ENCODE data around the gene NOS1.

The NOS1 gene

DNA sequence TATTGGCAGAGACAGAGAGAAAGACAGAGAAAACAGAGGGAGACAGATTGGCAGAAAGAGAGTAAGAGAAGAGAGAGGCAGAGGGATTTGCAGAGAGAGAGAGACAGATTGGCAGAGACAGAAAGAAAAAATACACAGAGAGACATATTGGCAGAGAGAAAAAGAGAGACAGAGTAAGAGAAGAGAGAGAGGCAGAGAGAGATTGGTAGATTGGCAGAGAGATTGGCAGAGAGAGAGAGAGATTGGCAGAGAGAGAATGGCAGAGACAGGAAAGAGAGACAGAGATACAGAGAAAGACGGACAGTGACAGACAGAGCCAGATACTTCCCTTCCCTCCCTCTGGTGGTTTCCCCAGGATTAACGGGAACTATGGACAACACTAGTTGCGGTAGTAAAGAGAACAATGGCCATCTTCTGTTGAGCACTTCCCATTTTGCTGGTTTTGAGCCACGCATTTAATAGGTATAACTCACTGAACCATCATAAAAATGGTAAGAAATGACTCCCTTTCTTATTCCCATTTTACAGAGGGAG is 2.6 kb upstream of the NOS1 start:
- no peak for DNase-seq (ENCODE audit: low spot score)

DNA sequence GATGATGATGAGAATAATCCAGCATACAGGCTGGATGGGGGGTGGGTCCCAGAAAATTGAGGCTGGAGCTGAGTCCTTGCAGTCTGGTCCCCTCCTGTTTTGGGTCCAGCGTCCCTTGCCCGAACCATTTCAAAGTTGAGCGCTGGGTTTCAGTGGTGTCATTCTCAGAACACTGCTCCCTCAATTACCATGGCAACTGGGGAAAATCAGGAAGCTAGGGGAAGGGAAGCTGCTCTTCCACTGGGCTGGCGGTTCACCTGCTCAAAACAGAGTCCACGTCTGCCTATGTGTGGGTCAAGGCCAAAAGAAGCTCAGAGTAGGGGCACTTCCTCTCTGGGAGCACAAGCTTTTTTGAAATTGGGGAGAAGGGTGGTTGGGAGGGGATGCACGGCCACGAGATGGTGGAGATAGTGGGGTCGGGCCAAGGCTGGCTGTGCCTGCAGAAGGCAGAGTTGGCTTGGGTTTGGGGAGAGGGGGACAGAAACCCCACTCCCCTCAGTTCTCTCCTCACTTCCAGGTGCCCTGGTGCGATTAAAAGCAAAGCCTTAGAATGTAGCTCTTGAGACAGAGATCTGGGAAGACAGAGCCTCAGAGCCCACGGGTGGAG is 1.7 kb upstream of the NOS1 start:
- no peak for DNase-seq (ENCODE audit: low spot score)

DNA sequence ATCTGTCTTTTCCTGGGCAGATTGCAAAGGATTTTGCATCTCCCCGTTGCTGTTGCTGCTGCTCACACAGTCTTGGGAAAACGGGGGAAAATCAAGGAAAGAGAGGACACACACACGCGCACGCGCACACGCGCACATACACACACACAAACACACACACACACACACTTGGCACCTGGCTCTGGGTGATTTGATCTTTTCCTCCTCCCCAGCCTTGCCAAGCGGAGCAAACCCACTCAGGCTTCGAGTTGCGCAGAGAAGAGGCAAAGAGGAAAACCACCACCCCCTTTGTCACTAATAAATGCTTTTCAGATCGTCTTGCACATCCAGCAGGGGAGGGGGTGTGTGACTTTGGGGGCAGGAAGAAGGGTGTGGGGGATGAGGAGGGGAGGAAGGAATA is 965 bp upstream of the NOS1 start:
- DNase-seq (ENCODE audit: low spot score), result no peak

DNA sequence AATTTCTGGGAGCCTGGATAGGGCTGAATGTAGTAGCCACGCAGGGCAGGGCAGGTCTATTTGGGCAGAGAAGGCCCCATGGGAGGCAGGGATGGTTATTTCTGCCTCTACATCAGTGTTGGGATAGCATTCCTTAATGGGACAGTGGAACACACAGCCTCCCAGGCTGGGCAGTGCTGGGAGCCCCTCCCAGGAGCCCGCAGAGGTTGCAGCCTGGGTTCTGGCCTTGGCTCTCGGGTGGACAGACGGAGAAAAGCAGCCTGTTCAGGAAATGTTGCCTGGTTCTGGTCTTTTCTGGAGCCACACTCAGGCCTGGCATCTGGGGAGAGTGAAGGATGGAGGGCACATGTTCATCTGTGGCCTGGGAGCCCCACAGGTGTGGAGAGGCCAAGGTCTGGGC is 479 bp upstream of the NOS1 start:
- no peak for DNase-seq (ENCODE audit: low spot score)

- no peak for DNase-seq (ENCODE audit: low spot score)
These were observed 677 bp downstream of the NOS1 start for GRCh38 chr12:117360551-117361346.

DNA sequence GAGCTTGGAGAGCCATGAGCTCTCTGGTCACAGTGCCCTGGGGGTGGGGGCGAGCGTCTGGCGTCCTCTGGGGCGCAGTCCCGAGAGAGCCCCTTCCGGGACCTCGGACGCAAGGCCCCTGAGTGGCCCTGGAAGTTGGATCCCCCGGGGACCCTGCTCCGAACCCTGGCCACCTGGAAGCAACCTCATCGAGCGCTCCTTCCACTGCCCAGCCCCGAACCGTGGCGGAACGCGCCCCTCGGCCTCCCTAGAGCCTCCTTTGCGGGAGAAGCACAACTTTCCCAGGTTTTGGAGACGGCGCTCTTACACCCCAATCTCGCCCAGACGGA is 1.2 kb downstream of the NOS1 start:
- no peak for DNase-seq (ENCODE audit: low spot score)

DNA sequence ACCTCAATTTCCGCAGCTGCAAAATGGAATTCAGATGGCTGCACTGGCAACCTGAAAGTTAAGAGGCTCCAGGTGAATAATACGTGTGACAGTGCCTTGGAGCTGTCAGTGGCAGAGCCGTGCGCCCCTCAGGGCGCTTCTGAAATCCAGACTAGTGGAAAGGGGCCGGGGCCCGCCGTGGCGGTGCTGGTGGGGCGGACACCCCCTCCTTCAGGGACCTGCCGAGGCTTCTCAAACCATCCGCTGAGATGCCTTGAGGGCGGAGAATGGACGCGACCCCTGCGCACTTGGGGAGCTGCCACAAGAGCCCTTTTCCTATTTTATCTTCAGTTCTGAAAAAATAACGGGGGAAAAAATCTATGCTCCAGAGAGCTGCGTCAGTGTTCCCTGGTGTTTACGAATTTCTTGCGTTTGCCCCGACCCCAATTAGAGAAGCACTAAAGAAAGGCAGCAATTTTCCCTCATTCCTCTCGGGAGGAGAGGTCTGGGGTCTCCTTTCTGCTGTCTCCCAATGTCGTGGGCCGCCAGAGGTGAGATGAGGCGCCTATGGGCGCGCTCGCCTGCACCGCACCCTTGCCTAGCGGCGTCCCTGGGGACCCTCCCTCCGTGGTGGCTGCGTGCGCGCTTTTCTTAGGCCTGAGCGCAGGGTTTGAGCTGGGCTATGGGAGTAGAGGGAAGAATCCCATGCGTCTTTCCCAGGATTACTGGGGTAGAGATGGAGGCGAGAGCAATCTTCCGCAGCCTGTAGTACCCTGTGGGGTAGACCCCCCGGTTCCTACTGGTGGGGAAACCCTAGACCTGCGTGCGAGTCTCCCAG is 2.2 kb downstream of the NOS1 start:
- no peak for DNase-seq (ENCODE audit: low spot score)

DNA sequence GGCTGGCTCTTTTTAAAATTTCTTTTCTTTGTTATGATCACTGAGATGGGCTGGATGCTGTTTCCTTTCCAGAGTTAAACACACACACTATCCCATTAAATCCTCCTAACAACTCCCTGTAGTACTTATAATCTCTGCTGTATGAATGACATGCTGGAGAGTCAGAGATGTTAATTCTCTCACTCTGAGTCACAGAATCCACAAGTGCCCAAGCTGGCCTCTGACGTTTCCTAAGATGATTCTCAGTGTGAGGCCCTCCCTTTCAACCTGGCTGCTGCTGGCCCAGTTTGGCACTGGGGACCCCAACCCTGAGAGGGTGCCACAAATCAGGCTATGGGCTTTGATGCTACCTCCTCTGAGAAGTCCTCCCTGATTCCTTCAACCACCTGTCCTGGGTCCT is 5.4 kb downstream of the NOS1 start:
- DNase-seq (ENCODE audit: low spot score), result peak; percentile 64

- DNase-seq (ENCODE audit: low spot score), result no peak
These were observed 8.5 kb downstream of the NOS1 start for GRCh38 chr12:117352883-117353282.

DNA sequence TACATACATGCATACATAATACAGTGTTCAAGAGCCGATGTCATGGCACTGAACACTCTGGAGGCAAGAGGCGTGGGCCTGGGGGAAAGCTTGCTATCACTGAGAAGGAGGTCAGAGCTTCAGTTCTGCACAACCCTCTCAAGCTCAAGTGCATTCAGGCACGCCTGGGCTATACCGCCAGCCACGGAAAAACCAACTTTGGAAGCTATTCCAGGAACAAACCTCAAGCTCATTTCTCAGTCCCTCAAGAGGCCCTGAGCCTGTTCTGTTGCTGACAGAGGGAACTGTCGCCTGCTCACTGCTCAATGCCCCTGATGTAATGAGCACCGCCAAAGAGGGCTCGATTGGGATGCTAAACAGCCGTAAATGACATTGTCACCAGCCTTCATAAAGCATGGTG is 9.2 kb downstream of the NOS1 start:
- no peak for DNase-seq (ENCODE audit: low spot score)

GRCh38 chr12:117350140-117350539 is 11.3 kb downstream of the NOS1 start:
- DNase-seq (ENCODE audit: low spot score), result peak; percentile 60

- no peak for DNase-seq (ENCODE audit: low spot score)
These were observed 13.8 kb downstream of the NOS1 start for GRCh38 chr12:117347588-117347987.

DNA sequence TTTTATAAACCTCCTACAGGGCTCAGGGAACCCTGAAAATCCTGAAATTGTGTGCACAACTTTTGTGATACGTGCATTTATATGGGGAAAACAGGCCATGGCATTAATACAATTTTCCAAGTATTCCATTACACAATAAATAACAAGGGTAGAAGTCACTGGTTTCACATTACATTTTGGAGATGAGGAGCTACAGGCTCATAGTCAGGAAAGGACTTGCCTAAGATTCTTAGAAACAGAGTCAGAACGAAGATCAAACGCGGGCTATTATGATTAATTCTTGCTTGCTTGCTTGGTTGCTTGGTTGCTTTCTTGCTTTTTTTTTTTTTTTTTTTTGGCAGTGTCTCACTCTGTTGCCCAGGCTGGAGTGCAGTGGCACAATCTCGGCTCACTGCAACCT is 16.7 kb downstream of the NOS1 start:
- no peak for DNase-seq (ENCODE audit: low spot score)

GRCh38 chr12:117343849-117344248 is 17.6 kb downstream of the NOS1 start:
- DNase-seq (ENCODE audit: low spot score), result no peak

- no peak for DNase-seq (ENCODE audit: low spot score)
These were observed 18.1 kb downstream of the NOS1 start for GRCh38 chr12:117343296-117343695.

DNA sequence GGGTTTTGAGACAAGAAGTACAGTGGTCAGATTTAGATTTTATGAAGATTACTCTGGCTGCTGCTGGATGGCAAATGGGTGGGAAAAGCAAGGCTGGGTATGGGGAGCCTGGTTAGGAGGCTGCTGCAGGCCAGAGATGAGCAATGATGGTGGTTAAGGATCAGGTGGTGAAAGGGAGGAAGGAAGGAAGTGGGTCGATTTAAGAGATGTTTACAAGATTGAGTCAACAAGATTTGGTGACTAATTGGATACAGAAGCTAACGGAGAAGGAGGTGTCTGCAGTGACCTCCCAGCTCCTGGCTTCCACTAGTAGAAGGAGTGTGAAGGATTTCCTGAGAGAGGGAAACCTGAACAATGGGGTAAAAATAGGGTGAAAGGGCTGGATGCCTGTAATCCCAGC is 18.7 kb downstream of the NOS1 start:
- peak; percentile 78 for DNase-seq (ENCODE audit: low spot score)

DNA sequence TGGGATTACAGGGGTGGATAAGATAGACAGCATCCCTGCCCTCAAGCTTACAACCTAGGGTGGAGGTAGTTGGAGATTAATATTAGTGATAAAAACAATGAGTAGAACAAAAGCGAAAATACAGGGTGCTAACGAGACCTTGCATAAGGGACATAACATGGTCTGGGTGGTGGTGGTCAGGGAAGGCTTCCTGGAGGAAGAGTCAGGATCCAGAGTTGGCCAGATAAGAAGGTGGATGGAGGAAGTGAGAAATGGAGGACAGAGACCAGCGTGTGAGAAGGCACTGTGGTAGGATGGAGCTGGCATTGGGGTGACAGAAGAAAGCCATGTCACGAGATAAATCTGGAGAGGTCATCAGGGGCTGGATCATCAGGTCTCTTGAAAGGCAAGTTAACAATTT is 19.2 kb downstream of the NOS1 start:
- no peak for DNase-seq (ENCODE audit: low spot score)

- DNase-seq (ENCODE audit: low spot score), result peak; percentile 64
These were observed 22.3 kb downstream of the NOS1 start for GRCh38 chr12:117339104-117339503.

GRCh38 chr12:117334855-117335587 is 26.4 kb downstream of the NOS1 start:
- DNase-seq (ENCODE audit: low spot score), result no peak

DNA sequence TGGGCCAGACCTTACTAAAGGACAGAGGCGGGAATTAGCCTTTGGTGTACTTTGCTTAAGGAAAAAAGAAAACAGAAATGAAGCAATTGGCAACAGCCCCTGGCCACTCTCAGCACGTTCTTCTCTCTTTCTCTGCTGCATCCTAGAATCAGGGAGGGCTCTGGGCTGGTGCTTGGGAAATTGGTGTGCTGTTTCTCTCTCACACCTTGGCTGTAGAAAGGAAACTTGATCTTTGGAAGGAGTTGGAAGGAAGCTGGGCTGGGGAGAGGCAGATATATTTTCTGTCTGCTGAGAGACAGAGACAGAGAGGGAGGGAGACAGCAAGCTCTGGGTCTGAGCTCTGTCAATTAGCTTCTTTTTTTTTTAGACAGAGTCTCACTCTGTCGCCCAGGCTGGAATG is 27.4 kb downstream of the NOS1 start:
- DNase-seq (ENCODE audit: low spot score), result no peak

- DNase-seq (ENCODE audit: low spot score), result no peak
These were observed 28.0 kb downstream of the NOS1 start for GRCh38 chr12:117333331-117333881.

DNA sequence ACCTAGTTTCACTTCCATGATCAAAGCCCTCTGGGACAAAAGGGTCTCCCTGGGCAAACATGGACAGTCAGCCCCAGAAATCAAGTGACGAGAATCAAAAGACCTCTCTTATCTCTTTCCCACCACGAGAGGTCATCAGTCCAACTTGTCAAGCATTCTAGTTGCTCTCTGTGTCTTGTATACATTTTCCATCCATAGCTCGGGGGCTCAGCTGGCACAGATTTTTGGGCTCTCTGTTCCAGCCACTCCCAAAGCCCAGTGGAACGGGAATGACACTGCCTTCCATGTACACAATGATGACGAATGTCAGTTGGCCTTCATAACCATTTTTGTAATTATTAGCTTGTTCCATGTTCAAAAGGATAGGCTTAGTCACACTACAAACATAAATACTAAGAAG is 29.7 kb downstream of the NOS1 start:
- DNase-seq (ENCODE audit: low spot score), result no peak

Data from kidney tubule cell (primary cell).